Measurements from ENCODE around the gene MAP2K5.

DNA sequence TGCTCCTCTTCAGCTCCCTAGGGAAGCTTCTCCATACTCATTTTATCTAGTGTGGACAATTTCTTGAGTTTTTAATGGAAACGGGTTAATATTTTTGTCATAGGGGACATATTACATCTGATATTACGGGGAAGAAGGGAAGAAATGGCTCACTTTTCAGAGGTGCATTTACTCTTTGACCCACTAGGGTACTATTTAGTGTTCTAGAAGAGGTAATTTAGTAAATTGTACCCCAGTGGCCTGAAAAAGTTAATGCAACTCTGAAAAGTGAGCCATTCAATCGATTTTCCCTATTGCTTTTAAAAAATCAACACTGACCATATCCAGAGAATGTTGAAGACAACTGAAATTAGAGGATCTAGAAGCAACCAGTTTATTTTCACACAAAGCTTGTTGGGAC lies 71.2 kb downstream of the MAP2K5 start:
- no peak for TF ChIP-seq CTCF (IDR thresholded peaks at IDR 0.05)
- TF ChIP-seq POLR2A (IDR thresholded peaks at IDR 0.05): no peak

Data from uterus (tissue), 2 donors.